Parietal lobe (tissue), 2 donors: ENCODE results near the gene IER3IP1. TPM values are rescaled to one million over a fixed set of nuclear protein-coding genes. Genes with fewer than 3 reads are reported as not detected.

Experiments used
- small RNA-seq: library from RNA; depleted of rRNA; stranded (forward); fragments of <200 nt; gene quantifications from one replicate; pipeline ENCODE3, GENCODE V24; 2014; ENCODE audit warnings: low replicate concordance
- total RNA-seq: library from RNA; depleted of rRNA; stranded (reverse); fragments of >200 nt; gene quantifications from one replicate; pipeline ENCODE4 v1.2.3, GENCODE V29; 2014

The IER3IP1 gene, protein sequence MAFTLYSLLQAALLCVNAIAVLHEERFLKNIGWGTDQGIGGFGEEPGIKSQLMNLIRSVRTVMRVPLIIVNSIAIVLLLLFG
- 15.7 TPM for total RNA-seq

DNA sequence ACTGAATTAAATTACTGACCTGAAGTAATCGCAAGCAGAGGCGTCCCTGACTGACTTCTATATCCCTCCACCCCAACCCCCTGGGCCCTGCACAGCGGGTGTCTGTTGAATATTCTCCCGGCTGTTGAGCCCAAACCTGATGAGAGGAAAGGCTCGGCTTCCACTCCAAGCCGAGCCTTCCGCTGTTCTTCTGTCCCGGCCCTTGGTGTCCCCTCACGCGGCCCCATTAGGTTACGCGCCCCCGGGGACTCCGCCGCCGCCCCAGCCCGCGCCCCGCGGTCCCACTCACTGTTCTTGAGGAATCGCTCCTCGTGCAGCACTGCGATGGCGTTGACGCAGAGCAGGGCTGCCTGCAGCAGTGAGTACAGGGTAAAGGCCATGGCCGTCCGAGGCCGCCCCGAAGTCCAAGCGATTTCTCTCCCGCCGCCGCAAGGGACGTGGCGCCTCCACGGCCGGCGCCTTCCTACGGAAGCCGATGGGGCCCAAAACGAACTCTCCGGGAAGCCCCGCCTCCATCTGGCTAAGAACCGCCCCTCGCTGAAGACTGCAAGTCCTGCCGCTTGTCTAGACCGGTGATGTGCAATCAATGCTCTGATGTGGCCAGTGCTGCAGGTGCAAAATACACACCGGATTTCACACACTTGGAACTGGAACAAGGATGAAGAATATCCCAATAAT lies at the start of gene IER3IP1:
TSS of gene IER3IP1 (minus strand) at position 467 of the 678 bp plus-strand sequence. CDS start at position 380, 87 bp downstream.

GRCh38 chr18:47150029-47150823 lies 25.9 kb downstream of the IER3IP1 start, which contains the start of gene HDHD2:
Gene HDHD2 (minus strand): TSS chr18:47150500. CDS start chr18:47136439, 14,061 bp downstream.

Small RNA genes within 50 kb of the gene (small RNA-seq; reads per million reads assigned to genes)
- not detected for gene AC012254.4

Other genes with a start within 250 kb of the IER3IP1 start
- not detected for gene ELOA2, start 140.7 kb downstream of the IER3IP1 start, total RNA-seq
- gene HDHD2, start 25.9 kb downstream of the IER3IP1 start, total RNA-seq = 38.8 TPM
- gene SKOR2, start 75.3 kb upstream of the IER3IP1 start, total RNA-seq = not detected